GM23338 (cell line): ENCODE results near the gene KDM4B. TPM values are rescaled to one million over a fixed set of nuclear protein-coding genes. Genes with fewer than 3 reads are reported as not detected.

Experiments used
- ATAC-seq: fragments of 200-7000 bp; cut with Tn5 transposase; 3 replicates; pipeline ENCODE4 v1.9.1; 2020
- DNase-seq: peaks from one replicate; pipeline ENCODE4 v3.0.0-alpha.2; 2015; ENCODE audit warnings: low spot score
- H2AFZ ChIP-seq: fragments of 200-600 bp; sonication (generic); 2 replicates; pipeline ENCODE4 v1.8.0; 2016; ENCODE audit warnings: antibody characterized with exemption, mild to moderate bottlenecking, moderate library complexity
- H3F3A ChIP-seq: fragments of 200-600 bp; sonication (generic); replicated peaks from 2 replicates; pipeline ENCODE4 v1.8.0; 2017; ENCODE audit warnings: antibody characterized with exemption, mixed run types, low read depth
- H3K27ac ChIP-seq: fragments of 200-600 bp; sonication (generic); 2 replicates; pipeline ENCODE4 v1.6.1; 2016; ENCODE audit warnings: low read depth
- H3K27me3 ChIP-seq: fragments of 200-600 bp; sonication (generic); 2 replicates; pipeline ENCODE4 v1.8.0; 2016; ENCODE audit warnings: mild to moderate bottlenecking, mixed run types, moderate library complexity; ENCODE audit not compliant: insufficient read depth
- H3K36me3 ChIP-seq: fragments of 200-600 bp; sonication (generic); 2 replicates; pipeline ENCODE4 v1.8.0; 2016; ENCODE audit warnings: mild to moderate bottlenecking; ENCODE audit not compliant: insufficient read depth
- H3K4me1 ChIP-seq: fragments of 200-600 bp; sonication (generic); 2 replicates; pipeline ENCODE4 v1.8.0; 2016; ENCODE audit warnings: mild to moderate bottlenecking, moderate library complexity; ENCODE audit not compliant: insufficient read depth
- H3K4me2 ChIP-seq: fragments of 200-600 bp; sonication (generic); 2 replicates; pipeline ENCODE4 v1.7.1; 2017; ENCODE audit warnings: mixed run types
- H3K4me3 ChIP-seq: fragments of 200-600 bp; sonication (generic); 2 replicates; pipeline ENCODE4 v1.6.1; 2016; ENCODE audit warnings: mixed run types
- H3K79me2 ChIP-seq: fragments of 200-600 bp; sonication (generic); replicated peaks from 2 replicates; pipeline ENCODE4 v1.8.0; 2017; ENCODE audit warnings: mild to moderate bottlenecking; ENCODE audit not compliant: insufficient read depth
- H3K9me2 ChIP-seq: fragments of 200-600 bp; sonication (generic); 2 replicates; pipeline ENCODE4 v1.8.0; 2017; ENCODE audit not compliant: insufficient read depth
- H4K20me1 ChIP-seq: fragments of 200-600 bp; sonication (generic); replicated peaks from 2 replicates; pipeline ENCODE4 v1.8.0; 2017; ENCODE audit warnings: mild to moderate bottlenecking; ENCODE audit not compliant: insufficient read depth
- H3K27ac Mint-ChIP-seq: 2 replicates; pipeline ENCODE4 v1.8.0; 2020; ENCODE audit warnings: inconsistent platforms, mild to moderate bottlenecking, moderate library complexity, mixed read lengths
- H3K27me3 Mint-ChIP-seq: 3 replicates; pipeline ENCODE4 v1.8.0; 2022; ENCODE audit warnings: low read depth, mild to moderate bottlenecking, moderate library complexity, mixed read lengths, inconsistent platforms; ENCODE audit not compliant: insufficient read depth, poor library complexity
- H3K36me3 Mint-ChIP-seq: 3 replicates; pipeline ENCODE4 v1.8.0; 2021; ENCODE audit warnings: low read depth, mild to moderate bottlenecking, inconsistent platforms, moderate library complexity, mixed read lengths
- H3K4me1 Mint-ChIP-seq: 3 replicates; pipeline ENCODE4 v1.8.0; 2020; ENCODE audit warnings: mild to moderate bottlenecking, inconsistent platforms, mixed read lengths
- H3K4me3 Mint-ChIP-seq: 3 replicates; pipeline ENCODE4 v1.8.0; 2021; ENCODE audit warnings: moderate library complexity, mild to moderate bottlenecking, inconsistent platforms, mixed read lengths
- H3K9me3 Mint-ChIP-seq: 3 replicates; pipeline ENCODE4 v1.8.0; 2020; ENCODE audit warnings: moderate library complexity, mild to moderate bottlenecking, inconsistent platforms, mixed read lengths
- CREB1 ChIP-seq: fragments of 250-450 bp; sonication (Bioruptor Pico); IDR thresholded peaks from 2 replicates; pipeline ENCODE4 v1.5.0; 2020; ENCODE audit warnings: low read depth, mild to moderate bottlenecking, moderate library complexity
- ETS1 ChIP-seq: IDR thresholded peaks from 2 replicates; pipeline ENCODE4 v1.6.1; 2016; ENCODE audit warnings: antibody characterized with exemption
- EZH2 ChIP-seq: fragments of 200-600 bp; sonication (generic); IDR thresholded peaks from one replicate; pipeline ENCODE4 v1.8.0; 2017; ENCODE audit warnings: antibody characterized with exemption, mild to moderate bottlenecking, low read depth; ENCODE audit not compliant: unreplicated experiment
- EZH2phosphoT487 ChIP-seq: fragments of 200-600 bp; sonication (generic); IDR thresholded peaks from one replicate; pipeline ENCODE4 v1.8.1; 2018; ENCODE audit warnings: antibody characterized with exemption; ENCODE audit not compliant: unreplicated experiment
- JUNB ChIP-seq: IDR thresholded peaks from one replicate; pipeline ENCODE4 v1.6.1; 2016; ENCODE audit warnings: antibody characterized with exemption; ENCODE audit not compliant: unreplicated experiment
- NANOG ChIP-seq: IDR thresholded peaks from 2 replicates; pipeline ENCODE4 v1.6.1; 2016; ENCODE audit warnings: antibody characterized with exemption, borderline replicate concordance
- POLR2AphosphoS5 ChIP-seq: IDR thresholded peaks from 2 replicates; pipeline ENCODE4 v1.6.1; 2016; ENCODE audit warnings: antibody characterized with exemption, low read depth
- REST ChIP-seq: IDR thresholded peaks from one replicate; pipeline ENCODE4 v1.6.1; 2018; ENCODE audit warnings: antibody characterized with exemption; ENCODE audit not compliant: unreplicated experiment
- STAT1 ChIP-seq: IDR thresholded peaks from one replicate; pipeline ENCODE4 v1.6.1; 2016; ENCODE audit warnings: antibody characterized with exemption; ENCODE audit not compliant: unreplicated experiment
- ZNF114 ChIP-seq: fragments of 250-450 bp; sonication (Bioruptor Pico); IDR thresholded peaks from 2 replicates; pipeline ENCODE4 v1.5.0; 2020; ENCODE audit warnings: mild to moderate bottlenecking, moderate library complexity
- ZNF331 ChIP-seq: fragments of 250-450 bp; sonication (Bioruptor Pico); IDR thresholded peaks from 2 replicates; pipeline ENCODE4 v1.5.0; 2020; ENCODE audit warnings: low read depth, mild to moderate bottlenecking, moderate library complexity
- ZNF462 ChIP-seq: fragments of 250-450 bp; sonication (Bioruptor Pico); IDR thresholded peaks from 2 replicates; pipeline ENCODE4 v1.5.0; 2020; ENCODE audit warnings: mild to moderate bottlenecking, moderate library complexity
- polyA plus RNA-seq: library from polyadenylated mRNA; unstranded; fragments of >200 nt; fragmentation: Nextera tagmentation; extraction: Ambion mirVana; gene quantifications from 2 replicates; pipeline ENCODE4 v1.2.1, GENCODE V29; 2016
- total RNA-seq: library from RNA; depleted of rRNA; stranded (reverse); fragments of >200 nt; shearing (Covaris generic); gene quantifications from 2 replicates; pipeline ENCODE4 v1.2.3, GENCODE V29; 2014
- TF ChIP-seq, protein P1 (sequence below), 2 experiments: fragments of 200-600 bp in 1 of 2; sonication (generic) in 1 of 2; conservative IDR thresholded peaks; 2 replicates each; pipeline versions ENCODE4 v1.5.1 to v1.6.1; 2016 to 2017; ENCODE audit warnings: antibody characterized with exemption in 2 of 2, low read depth in 2 of 2, mild to moderate bottlenecking in 2 of 2, moderate library complexity in 1 of 2

KDM4B gene
- total and polyA plus RNA-seq, 2 experiments from 2014 or later, result 9.1 to 27.6 TPM

- Mint-ChIP-seq H3K4me1 (peaks cover 30% of the 10 kb centered on the region), H3K9me3 (no peaks in the 10 kb centered on the region), H3K27ac (no peak overlapping the region), H3K27me3 (peaks cover 11% of the 10 kb centered on the region), H3K36me3 (no peaks in the 10 kb centered on the region; the same call in 2 of the 3 replicates), H3K4me3 (no peak overlapping the region)
- 0 out of 2 replicates have a peak, but pooled peaks cover 3% of the 10 kb centered on the region for H3F3A ChIP-seq
- H3K4me3 ChIP-seq, result no peak overlapping the region
- H3K79me2 ChIP-seq, result peaks cover 98% of the 10 kb centered on the region
- DNase-seq (no peak), ATAC-seq (no peak)
- H3K36me3 ChIP-seq, result no peaks in the 10 kb centered on the region
- H4K20me1 ChIP-seq, result peaks cover 37% of the 10 kb centered on the region
- no peak overlapping the region for H2AFZ ChIP-seq
- TF ChIP-seq REST (no peak), JUNB (no peak), POLR2AphosphoS5 (no peak), STAT1 (no peak), EZH2phosphoT487 (no peak), EZH2 (no peak), NANOG (no peak), ZNF114 (CRISPR knock-in tag) (no peak), ETS1 (no peak), ZNF462 (no peak), ZNF331 (no peak), CREB1 (CRISPR knock-in tag) (no peak)
- TF ChIP-seq, protein P1, sequence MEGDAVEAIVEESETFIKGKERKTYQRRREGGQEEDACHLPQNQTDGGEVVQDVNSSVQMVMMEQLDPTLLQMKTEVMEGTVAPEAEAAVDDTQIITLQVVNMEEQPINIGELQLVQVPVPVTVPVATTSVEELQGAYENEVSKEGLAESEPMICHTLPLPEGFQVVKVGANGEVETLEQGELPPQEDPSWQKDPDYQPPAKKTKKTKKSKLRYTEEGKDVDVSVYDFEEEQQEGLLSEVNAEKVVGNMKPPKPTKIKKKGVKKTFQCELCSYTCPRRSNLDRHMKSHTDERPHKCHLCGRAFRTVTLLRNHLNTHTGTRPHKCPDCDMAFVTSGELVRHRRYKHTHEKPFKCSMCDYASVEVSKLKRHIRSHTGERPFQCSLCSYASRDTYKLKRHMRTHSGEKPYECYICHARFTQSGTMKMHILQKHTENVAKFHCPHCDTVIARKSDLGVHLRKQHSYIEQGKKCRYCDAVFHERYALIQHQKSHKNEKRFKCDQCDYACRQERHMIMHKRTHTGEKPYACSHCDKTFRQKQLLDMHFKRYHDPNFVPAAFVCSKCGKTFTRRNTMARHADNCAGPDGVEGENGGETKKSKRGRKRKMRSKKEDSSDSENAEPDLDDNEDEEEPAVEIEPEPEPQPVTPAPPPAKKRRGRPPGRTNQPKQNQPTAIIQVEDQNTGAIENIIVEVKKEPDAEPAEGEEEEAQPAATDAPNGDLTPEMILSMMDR (conservative IDR thresholded peaks at IDR 0.05; ENCODE audit: low read depth in 2 of 2), result no peak
- no peak overlapping the region for H3K4me2 ChIP-seq
- H3K4me1 ChIP-seq, result no peaks in the 10 kb centered on the region
- H3K9me2 ChIP-seq, result no peaks in the 10 kb centered on the region
- no peak overlapping the region for H3K27ac ChIP-seq
- no peaks in the 10 kb centered on the region for H3K27me3 ChIP-seq
Measured at GRCh38 chr19:4979211-4979807, 10.4 kb downstream of the KDM4B start.
